T-helper 9 cell (primary cell): ENCODE results near the gene GALNT1.
A peak's percentile ranks its signal among the peaks of the same experiment; 100 is the strongest.

ENCODE experiments used
- DNase-seq: peaks from one replicate; pipeline ENCODE4 v3.0.0-alpha.2; 2020

Gene GALNT1

DNA sequence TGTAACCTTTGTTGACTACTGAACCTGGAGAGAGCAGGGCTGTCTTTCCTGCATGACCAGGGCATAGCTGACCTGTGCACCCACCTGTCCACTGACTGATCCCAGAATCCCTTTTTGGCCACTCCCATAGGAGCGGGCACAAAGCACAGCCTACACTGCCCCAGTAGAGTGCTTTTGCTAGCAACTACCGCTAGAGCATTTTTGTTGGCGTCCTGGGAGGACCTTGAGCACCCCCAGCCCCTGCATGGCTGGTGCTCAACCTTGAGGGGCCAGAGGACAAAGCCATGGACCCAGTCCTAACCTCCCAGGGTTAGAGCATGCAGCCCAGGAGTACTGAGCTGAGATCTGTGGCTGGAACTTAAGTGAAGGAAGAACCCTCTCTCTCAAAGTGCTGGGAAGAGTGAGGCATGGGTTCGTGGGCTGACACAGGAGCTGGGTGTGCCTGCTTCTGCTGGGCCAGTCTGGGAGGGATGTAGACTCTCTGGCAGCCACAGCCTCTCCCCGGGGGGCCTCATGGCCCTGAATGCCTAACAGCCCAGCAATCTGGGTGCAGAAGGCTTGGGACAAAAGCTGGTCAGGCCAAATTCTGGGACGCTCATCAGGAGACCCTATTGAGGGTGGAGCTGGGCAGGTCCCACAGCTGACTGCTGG lies 140.0 kb downstream of the GALNT1 start:
- DNase-seq = no peak

DNA sequence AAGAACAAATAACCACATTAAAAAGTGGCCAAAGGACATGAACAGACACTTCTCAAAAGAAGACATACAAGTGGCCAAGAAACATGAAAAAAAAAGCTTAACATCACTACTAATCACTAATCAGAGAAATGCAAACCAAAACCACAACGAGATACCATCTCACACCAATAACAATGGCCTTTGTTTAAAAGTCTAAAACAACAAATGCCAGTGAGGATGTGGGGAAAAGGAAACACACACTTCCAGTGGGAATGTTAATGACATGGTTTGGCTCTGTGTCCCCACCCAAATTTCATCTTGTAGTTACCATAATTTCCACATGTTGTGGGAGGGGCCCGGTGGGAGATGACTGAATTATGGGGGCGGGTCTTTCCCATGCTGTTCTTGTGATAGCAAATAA lies 147.1 kb downstream of the GALNT1 start:
- no peak for DNase-seq

DNA sequence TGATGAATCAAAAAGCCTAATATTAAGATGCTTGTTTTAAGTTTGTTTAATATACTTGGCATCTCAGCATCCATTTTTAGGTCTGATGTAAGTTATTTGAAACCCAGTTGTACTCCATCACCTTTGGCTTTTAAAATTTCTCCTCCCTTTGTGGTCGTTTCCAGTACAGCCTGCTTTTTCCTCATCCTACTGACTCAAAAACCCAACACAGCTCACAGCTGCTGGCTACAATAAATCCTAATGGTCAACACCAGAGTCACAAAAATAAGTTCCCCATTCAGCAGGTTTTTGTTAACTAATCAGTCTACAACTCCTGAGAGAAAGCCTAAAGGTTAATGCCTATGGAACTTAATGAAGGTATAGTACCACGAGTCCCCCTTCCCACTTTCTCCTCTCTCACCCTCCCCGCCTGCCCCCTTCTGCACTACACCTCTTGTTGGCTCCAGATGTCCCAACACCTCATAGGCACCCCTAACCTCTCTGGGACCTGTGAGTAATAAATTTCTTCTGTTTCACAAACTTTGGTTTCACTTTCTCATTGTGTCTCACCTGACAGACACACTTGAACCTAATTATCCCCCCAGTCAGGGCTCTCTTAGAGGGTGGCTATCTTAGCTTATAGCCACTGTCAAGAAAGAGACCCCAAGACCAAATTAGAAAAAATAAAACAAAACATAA lies 148.6 kb downstream of the GALNT1 start:
- DNase-seq = no peak

DNA sequence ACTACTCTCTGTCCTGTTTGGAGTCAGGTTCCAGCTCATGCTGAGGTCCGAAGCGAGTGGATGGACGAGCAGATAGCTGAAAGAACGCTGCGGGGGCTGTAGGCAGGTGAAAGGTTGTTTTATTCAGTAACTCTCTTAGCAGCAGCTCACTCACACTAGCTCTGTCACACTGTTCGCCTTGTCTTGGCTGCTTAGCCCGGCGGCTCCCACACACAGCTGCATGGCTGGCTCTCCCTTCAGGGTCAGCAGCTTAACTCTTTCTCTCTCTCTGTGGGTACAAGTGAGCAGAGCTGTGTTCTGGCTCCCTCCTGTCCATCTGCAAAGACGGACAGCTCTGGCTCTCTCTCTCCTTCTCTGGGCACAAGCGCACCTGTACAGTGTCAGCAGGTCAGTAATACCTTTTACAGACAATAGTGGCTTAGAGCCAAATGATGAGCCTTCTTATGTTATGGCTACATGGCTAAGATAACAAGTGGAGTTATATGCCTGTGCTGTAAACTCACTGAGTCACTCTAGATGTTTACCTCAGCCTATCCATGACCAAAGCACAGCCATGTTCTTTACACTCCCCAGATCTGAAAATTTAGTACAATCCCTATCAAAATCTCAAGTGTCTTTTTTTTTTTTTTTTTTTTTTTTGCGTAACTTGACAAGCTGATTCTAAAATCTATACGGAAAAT lies 149.3 kb downstream of the GALNT1 start:
- DNase-seq = no peak

DNA sequence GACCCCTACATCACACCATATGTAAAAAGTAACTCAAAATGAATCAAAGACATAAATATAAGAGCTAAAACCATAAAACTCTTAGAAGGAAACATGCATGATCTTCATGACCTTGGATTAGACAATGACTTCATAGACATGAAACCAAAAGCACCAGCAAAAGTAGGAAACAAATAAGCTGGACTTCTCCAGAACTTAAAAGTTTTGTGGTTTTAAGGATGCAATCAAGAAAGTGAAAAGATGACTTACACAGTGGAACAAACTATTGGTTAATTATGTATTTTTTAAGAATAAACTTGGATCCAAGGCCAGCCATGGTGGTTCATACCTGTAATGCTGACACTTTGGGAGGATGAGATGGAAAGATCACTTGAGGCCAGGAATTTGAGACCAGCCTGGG lies 150.2 kb downstream of the GALNT1 start:
- no peak for DNase-seq

DNA sequence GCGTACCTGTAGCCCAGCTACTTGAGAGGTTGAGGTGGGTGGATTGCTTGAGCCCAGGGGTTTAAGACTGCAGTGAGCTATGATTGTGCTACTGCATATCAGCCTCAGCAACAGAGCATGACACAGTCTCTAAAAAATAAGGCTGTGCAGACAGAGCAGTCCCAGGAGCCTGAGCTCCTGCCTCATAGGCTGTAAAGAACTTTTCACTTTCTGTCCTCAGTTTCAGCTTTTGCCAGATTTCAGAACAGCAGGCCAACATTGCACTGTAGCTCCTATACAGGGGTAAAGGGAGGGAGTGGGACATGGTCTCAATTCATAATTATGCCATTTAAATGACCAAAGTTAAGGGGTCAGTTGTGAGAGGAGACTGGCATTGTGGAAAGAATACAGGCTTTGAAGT lies 150.6 kb downstream of the GALNT1 start:
- no peak for DNase-seq

DNA sequence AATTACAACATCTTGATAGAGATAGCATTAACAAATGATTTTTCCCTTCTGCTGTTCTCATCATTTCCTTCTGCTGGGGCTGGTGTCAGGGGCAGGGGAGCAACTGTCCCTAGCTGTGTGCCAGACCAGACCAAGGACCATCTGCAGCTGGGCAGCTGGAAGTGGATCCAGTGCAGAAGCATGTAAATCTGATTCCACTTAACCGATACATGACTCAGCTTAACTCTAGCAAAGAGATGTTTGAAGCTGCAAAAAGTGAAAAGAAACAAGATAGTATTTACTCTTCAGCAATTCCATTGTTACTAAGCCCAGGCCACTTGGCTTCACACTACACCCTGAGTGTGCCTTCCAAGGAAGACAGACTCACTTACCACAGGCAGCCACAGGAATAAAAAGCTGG lies 151.1 kb downstream of the GALNT1 start:
- no peak for DNase-seq

DNA sequence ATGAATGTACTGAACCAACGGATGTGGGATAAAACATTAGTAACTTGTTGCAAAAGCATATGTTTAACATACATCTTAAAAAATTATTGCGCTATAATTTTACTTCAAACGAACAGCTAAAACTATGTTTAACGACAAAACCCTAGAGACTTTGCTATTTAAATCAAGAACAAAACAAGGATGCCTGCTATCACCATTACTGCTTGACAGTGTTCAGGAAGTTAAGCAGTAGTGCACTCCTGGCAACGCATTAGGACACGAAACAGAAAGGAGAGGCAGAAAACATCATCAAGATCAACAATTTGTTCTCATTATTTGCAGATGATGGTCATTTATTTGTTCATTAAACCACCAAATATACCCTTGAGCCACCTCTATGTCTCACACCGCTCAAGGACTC lies 151.9 kb downstream of the GALNT1 start:
- no peak for DNase-seq

DNA sequence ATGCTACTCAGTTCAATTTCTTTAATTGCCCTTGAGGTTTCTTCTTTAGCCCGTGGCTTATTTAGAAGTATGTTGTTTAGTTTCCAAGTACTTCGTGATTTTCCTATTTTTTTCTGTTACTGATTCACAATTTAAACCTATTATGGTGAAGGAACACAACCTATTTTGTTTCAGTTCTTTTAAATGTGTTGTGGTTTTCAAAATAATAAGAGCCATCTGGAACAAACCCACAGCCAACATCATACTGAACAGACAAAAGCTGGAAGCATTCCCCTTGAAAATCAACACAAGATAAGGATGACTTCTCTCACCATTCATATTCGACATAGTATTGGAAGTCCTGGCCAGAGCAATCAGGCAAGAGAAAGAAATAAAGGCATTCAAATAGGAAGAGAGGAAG lies 155.2 kb downstream of the GALNT1 start:
- DNase-seq = no peak

DNA sequence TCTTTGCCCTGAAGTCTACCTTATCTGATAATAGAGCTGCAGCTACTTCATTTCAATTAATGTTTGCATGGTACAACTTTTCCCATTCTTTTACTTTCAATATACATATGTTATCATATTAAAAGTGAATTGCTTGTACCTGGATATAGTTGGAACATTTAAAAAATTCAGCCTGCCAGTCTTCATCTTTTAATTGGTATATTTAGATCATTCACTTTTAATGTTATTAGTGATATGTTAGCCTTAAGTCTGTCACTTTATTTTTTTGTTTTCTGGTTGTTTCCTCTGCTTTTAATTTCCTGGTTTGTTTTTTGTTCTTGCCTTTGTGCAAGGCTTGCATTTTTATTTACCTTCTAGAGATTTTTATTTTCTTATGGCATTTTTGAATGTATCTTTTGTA lies 158.2 kb downstream of the GALNT1 start:
- no peak for DNase-seq

DNA sequence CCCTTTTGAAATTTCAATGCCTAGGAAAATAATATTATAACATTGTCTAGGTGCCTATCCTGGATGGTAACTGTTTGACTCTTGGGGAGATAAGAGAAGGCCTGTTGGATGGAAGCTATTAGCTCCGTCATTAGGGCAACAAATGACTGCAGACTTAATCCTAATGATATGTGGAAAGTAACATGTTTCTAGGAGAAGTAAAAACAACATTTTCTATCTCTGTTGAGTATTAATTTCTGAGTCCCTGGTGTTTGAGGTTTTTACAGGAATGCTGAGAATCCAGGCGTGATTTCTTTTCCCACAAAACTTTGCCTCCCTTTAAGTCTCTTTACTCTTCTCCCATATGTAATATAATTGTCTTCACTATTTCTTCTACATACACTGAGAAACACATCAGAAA lies 159.1 kb downstream of the GALNT1 start:
- DNase-seq = no peak

DNA sequence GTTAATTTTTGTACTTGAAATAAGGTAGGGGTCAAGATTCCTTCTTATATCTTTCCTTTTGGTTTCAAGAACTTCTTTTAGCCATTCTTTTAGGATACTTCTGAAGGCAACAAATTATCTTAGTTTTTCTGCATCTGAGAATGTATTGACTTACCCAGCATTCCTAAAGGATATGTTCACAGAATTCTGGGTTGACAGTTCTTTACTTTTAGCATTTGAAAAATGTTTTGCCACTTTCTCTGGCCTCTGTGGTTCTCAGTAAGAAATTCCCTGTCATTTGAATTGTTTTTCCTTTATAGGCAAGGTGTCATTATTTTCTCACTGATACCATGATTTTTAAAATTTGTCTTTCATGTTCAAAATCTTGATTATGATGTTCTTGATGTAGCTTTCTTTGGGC lies 162.4 kb downstream of the GALNT1 start:
- no peak for DNase-seq

DNA sequence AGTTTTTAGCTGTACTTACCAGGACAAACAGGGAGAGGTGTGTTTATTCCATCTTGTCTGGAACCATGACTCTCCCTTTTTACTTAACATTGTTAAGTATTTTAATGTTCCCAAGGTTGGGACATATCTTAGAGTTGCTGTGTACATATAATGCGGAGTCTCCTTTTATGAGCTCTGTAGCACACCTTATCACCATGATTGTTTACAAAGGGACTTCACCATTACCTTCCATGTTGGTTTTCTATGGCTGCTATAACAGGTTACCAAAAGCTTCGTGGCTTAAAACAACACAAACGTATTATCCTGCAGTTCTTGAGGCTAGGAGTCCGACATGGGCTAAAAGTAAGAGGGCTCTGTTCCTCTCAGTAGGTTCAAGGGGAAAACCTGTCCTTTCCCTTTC lies 164.3 kb downstream of the GALNT1 start:
- DNase-seq = no peak

DNA sequence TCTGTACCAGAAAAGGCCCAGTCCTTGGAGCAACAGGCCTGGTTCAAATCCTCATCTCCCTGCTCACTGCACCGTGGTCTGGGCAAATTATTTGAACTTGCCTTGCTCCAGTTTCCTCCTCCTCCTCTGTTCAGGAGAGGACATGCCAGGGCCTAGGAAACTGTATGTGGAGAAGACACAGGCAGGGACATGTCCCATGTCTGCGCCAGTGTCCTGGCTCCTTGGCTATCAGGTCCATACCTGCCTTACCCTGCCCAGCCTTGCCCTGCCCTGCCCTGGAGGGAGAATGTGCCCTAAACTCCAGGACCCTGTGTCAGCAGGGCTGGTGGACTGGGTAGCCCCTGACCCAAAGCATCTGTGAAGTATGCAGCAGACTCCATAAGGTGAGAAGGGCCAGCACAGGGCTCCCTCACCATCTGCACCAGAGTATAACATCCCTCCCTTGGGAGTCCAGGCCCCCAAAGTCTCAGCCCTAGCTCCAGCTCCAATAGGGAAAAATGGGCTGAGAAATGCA lies 165.3 kb downstream of the GALNT1 start:
- DNase-seq = no peak

DNA sequence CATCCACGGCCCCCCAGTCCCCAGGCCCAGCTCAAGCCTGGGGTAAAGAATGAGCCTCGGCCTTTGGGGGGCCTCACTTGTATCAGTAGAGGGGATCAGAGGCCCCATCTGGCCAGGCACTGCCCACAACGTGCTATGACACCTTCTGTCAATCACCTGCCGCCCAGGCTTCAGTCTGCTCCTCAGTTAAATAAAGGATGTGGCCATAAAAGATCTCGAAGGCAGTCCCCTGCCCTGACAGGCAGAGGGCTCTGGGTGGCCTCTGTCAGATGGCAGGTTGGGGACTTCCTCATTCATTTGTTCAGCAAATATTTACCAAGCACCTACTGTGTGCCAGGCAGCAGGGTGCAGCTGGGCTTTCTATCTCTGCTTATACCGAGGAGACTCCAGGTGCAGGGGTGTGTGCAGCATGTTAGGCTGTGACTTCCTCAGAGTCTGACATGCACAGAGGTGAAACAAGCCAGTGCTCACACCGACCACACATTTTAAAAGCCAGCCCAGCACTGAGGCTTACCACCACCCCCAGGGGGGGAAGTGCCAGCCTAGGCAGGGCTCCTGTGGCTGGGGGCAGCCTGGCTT lies 166.4 kb downstream of the GALNT1 start:
- DNase-seq = no peak

DNA sequence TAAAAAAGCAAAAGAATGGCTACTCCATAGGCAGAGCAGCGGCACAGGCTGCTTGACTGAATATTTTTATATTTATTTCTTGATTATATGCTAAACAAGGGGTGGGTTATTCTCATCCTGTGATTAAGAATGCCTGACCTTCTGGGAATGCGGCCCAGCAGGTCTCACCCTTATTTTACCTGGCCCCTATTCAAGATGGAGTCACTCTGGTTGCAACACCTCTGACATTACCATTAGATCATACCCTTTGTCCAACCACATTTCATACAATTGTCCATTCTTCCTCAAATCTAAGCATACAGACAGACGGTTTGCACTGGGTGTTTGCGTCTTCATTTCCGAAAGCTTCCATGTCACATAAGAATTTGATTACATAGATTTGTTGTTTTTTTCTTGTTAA lies 168.2 kb downstream of the GALNT1 start:
- no peak for DNase-seq

DNA sequence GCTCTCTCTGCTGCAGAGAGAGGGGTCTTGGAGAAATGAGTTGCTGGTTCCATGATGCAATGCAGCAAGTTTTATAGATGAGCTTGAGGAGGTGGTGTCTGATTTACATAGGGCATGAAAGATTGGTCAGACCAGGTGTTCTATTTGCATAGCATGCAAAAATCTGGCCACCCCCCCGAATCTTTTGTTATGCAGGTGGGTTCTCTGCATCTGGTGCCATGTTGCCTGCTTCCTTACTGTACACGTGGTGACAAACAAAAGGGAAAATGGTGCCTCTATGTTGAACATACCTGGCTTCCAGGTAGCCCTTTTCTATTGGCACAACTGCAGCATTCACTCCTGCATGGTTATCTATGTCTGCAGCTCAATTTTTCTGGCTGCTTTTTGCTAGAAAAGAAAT lies 169.4 kb downstream of the GALNT1 start:
- DNase-seq = no peak

DNA sequence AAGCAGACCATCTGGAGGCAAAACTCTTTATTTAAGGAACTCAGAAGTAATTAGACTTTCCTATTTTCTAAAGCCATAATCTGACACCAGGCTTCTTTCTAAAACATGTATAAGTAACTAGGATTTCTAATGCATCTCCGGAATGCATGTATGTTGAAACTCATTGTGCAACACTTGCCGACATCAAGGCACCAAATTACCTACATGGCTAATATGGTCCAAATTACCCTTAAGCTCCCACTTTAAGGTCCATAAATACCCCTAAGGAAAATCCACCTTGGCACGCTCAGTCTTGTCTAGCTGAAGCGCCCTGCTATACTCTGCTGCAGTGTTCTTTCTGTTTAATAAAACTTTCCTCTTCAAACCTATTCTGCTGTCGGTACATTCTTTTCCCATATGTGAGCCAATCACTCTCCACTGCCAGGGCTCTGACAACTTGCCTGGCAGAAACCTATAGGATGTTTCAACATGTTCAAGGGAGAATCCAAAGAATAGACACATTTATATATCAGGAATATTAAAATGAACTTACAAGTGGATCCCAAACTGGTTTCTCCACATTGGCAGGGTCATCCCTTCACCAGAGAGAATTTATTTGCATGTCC lies 171.9 kb downstream of the GALNT1 start:
- no peak for DNase-seq

DNA sequence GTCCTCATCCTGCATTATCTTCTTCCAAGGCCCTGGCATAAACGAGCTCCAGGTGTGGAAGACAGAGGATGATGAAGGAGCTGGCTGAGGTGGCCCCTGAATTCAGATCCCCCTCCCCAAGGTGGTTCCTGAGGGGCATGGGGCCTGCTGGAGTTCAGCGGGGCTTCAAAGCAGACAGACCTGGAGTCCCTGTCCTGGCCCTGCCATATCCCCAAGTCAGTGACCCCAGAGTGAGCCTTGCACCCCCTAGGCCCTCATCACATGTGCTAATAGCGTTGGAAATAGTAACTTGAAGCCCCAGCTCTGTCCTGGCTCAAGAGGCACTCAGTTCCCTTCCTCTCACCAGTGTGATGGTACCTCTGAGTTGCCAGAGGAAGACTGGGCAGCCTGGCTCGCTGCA lies 172.9 kb downstream of the GALNT1 start:
- DNase-seq = no peak

DNA sequence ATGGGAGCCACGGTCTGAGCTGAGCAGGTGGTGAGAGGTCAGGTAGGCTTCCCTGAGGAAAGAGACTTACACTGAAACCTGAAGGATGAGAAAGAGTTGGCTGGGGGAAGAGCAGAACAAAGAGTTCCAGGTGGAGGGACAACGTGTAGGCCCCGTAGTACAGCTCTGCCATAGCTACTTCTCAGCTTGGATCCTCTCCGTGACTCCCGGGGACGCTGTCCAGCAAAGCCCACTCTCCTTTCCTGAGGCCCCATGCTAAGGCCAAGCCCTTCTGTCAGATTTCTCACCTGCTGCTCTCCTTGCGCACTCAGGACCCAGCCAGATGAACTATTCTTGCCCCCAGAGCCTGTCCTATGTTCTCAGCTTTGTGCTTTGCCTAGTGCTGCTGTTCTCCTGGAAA lies 173.8 kb downstream of the GALNT1 start:
- DNase-seq = no peak

DNA sequence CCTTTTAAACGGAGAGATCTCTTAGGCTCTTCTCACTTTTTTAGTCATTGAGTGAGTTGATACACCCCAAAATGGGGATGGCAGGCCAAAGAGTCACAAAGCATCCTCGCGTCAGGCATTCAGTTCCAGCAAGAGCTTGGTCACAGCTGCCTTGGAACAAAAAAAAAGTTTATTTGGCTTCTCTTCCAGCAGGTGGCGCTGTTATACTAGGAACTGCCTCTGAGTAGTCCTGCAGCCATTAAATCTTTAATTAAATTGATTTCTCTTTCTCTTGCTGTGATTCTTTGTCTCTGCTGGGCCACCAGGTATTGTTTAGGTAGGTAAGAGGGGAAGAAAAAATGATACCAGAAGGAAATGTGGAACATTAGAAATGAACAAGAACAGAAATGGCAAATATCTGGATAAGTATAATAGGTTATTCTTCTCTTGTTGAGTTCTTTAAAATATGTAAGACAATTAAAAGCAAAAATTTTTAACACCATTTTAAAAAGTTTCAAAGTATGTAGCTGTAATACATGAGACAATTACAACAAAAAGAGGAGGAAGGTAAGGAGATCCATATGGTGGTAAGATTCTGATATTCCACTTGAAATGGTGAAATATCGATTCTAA lies 175.1 kb downstream of the GALNT1 start:
- DNase-seq = peak; percentile 16
